ENCODE data around the gene SPATA9. TPM values are rescaled to one million over a fixed set of nuclear protein-coding genes. Genes with fewer than 3 reads are reported as not detected.
"Not testable (repeated sequence)": the region's sequence is repeated elsewhere in the genome, so short reads cannot be mapped to it uniquely, and the experiment has no call there.

Gene SPATA9
- total RNA-seq, 2 donors from 2014 or later, result 0.37 to 0.40 TPM

GRCh38 chr5:95646569-95647431 lies 36.0 kb downstream of the SPATA9 start, which contains the start of gene RFESD:
RFESD (plus strand) TSS chr5:95646777; CDS start chr5:95652272, 5,495 bp downstream.
- intact Hi-C loops (cut with DNase I), result loop anchor here (10.0 kb wide), 1 partner anchor 688 kb away; no protein-coding TSS in a partner anchor
- Histone ChIP-seq H3K4me1 (no peaks in the 10 kb centered on the region), H3K27me3 (no peaks in the 10 kb centered on the region), H3K9me3 (no peaks in the 10 kb centered on the region), H3K27ac (peak within 1 kb of the TSS; percentile 91), H3K36me3 (no peaks in the 10 kb centered on the region), H3K4me3 (peak within 1 kb of the TSS; percentile 51), H3K9ac (ENCODE audit: low read depth in 2 of 2, low read length in 2 of 2) (peak within 1 kb of the TSS; percentile 82 to 87)
- peak; percentile 19 for TF ChIP-seq CTCF (IDR thresholded peaks at IDR 0.05)
- peak; percentile 99 for DNase-seq

- intact Hi-C loops (cut with DNase I), result loop anchor here (10.0 kb wide), 1 partner anchor 689 kb away; no protein-coding TSS in a partner anchor
- not testable (repeated sequence) for H3K36me3 ChIP-seq, H3K27me3 ChIP-seq, H3K9me3 ChIP-seq, H3K4me1 ChIP-seq, DNase-seq
- Histone ChIP-seq H3K4me3 (peak overlapping the region; percentile 51), H3K27ac (peak overlapping the region; percentile 91), H3K9ac (ENCODE audit: low read depth in 2 of 2, low read length in 2 of 2) (peak overlapping the region in 1 of 2 donors; percentile 82)
Measured at GRCh38 chr5:95646226-95646568, 36.6 kb downstream of the SPATA9 start.

GRCh38 chr5:95644351-95645042 lies 38.3 kb downstream of the SPATA9 start:
- H3K27ac ChIP-seq, result no peak overlapping the region
- H3K9me3 ChIP-seq, result no peaks in the 10 kb centered on the region
- intact Hi-C loops (cut with DNase I), result loop anchor here (5.0 to 10.0 kb wide), 3 partner anchors 138 to 690 kb away; no protein-coding TSS in a partner anchor
- no peak overlapping the region for H3K9ac ChIP-seq (ENCODE audit: low read depth in 2 of 2, low read length in 2 of 2)
- peak; percentile 47 for TF ChIP-seq CTCF (IDR thresholded peaks at IDR 0.05)
- H3K4me1 ChIP-seq, result no peaks in the 10 kb centered on the region
- no peaks in the 10 kb centered on the region for H3K36me3 ChIP-seq
- no peak overlapping the region for H3K4me3 ChIP-seq
- DNase-seq, result peak; percentile 62
- no peaks in the 10 kb centered on the region for H3K27me3 ChIP-seq

- H3K27ac ChIP-seq, result no peak overlapping the region
- intact Hi-C loops (cut with DNase I), result loop anchor here (5.0 to 10.0 kb wide), 3 partner anchors 139 to 692 kb away; no protein-coding TSS in a partner anchor
Measured at GRCh38 chr5:95643152-95643551, 39.6 kb downstream of the SPATA9 start.

GRCh38 chr5:95641741-95642220 lies 41.0 kb downstream of the SPATA9 start:
- H3K27me3 ChIP-seq, result no peaks in the 10 kb centered on the region
- H3K4me3 ChIP-seq, result no peak overlapping the region
- DNase-seq, result no peak
- H3K27ac ChIP-seq, result no peak overlapping the region
- peak overlapping the region in 1 of 2 donors; percentile 3 for H3K9ac ChIP-seq (ENCODE audit: low read depth in 2 of 2, low read length in 2 of 2)
- H3K4me1 ChIP-seq, result no peaks in the 10 kb centered on the region
- H3K36me3 ChIP-seq, result no peaks in the 10 kb centered on the region
- H3K9me3 ChIP-seq, result no peaks in the 10 kb centered on the region
- TF ChIP-seq CTCF (IDR thresholded peaks at IDR 0.05), result no peak
- intact Hi-C loops (cut with DNase I), result loop anchor here (5.0 to 10.0 kb wide), 3 partner anchors 141 to 693 kb away; no protein-coding TSS in a partner anchor

More at GRCh38 chr5:95643152-95643551, 39.6 kb downstream of the SPATA9 start:
- TF ChIP-seq CTCF (IDR thresholded peaks at IDR 0.05), result no peak
- Histone ChIP-seq H3K9ac (ENCODE audit: low read depth in 2 of 2, low read length in 2 of 2) (no peak overlapping the region), H3K4me1 (no peaks in the 10 kb centered on the region), H3K4me3 (no peak overlapping the region), H3K27me3 (no peaks in the 10 kb centered on the region), H3K9me3 (no peaks in the 10 kb centered on the region), H3K36me3 (no peaks in the 10 kb centered on the region)
- no peak for DNase-seq
